Activated CD8-positive, alpha-beta memory T cell treated with anti-CD3 and anti-CD28 coated beads for 36 hours (primary cell): ENCODE measurements around the gene TPI1. TPM values are rescaled to one million over a fixed set of nuclear protein-coding genes. Genes with fewer than 3 reads are reported as not detected.

Experiments
- CTCF ChIA-PET: fragments of 350-600 bp; sonication (Branson Sonifier 250); formaldehyde crosslinking; loops from one replicate; lab custom pipeline; 2021; ENCODE audit warnings: antibody characterized with exemption; lab: Charles Lee
- POLR2A ChIA-PET: fragments of 350-600 bp; sonication (Branson Sonifier 250); formaldehyde crosslinking; loops from one replicate; lab custom pipeline; 2021; ENCODE audit warnings: antibody characterized with exemption; lab: Charles Lee
- total RNA-seq, 2 experiments: library from RNA; stranded (reverse); gene quantifications; one replicate each; pipeline ENCODE4 v1.2.3, GENCODE V29; 2021

The TPI1 gene
- total RNA-seq, 2 experiments from 2014 or later, result 1,928 to 1,984 TPM

GRCh38 chr12:6852651-6853354 is 14.5 kb upstream of the TPI1 start:
- CTCF ChIA-PET, result interaction anchor here (1.0 to 5.1 kb wide), 11 partner anchors 9 to 129 kb away, joined by 3 to 63 read pairs (median 5); partner anchors contain the start of genes COPS7A, PTMS, SPSB2 and TPI1
- POLR2A ChIA-PET, result interaction anchor here (0.7 to 5.0 kb wide), 10 partner anchors 10 to 165 kb away, joined by 3 to 49 read pairs (median 8); partner anchors contain the start of genes COPS7A, MLF2, SPSB2 and TPI1

GRCh38 chr12:6853626-6854025 is 13.7 kb upstream of the TPI1 start:
- POLR2A ChIA-PET, result interaction anchor here (1.2 to 5.0 kb wide), 5 partner anchors 15 to 166 kb away, joined by 3 to 49 read pairs (median 10); partner anchors contain the start of genes COPS7A, SPSB2 and TPI1
- CTCF ChIA-PET, result interaction anchor here (1.0 to 5.1 kb wide), 8 partner anchors 8 to 130 kb away, joined by 3 to 63 read pairs (median 7); partner anchors contain the start of genes COPS7A, PTMS, SPSB2 and TPI1

- POLR2A ChIA-PET, result interaction anchor here (4.0 to 5.0 kb wide), 2 partner anchors 14 to 19 kb away, joined by 41 to 49 read pairs; partner anchors contain the start of genes SPSB2 and TPI1
Measured at GRCh38 chr12:6854036-6854435, 13.3 kb upstream of the TPI1 start.

GRCh38 chr12:6855322-6855721 is 12.0 kb upstream of the TPI1 start:
- CTCF ChIA-PET, result interaction anchor here (0.7 to 4.9 kb wide), 3 partner anchors 12 to 20 kb away, joined by 3 to 63 read pairs (median 7); partner anchors contain the start of gene TPI1
- POLR2A ChIA-PET, result interaction anchor here (5.0 kb wide), 1 partner anchor 13 kb away, joined by 49 read pairs; the partner anchor contains the start of gene TPI1

More at GRCh38 chr12:6854036-6854435, 13.3 kb upstream of the TPI1 start:
- CTCF ChIA-PET, result interaction anchor here (1.6 to 5.1 kb wide), 5 partner anchors 8 to 130 kb away, joined by 4 to 63 read pairs (median 7); partner anchors contain the start of genes COPS7A and TPI1

GRCh38 chr12:6858799-6859198 is 8.5 kb upstream of the TPI1 start:
- CTCF ChIA-PET, result interaction anchor here (1.0 to 1.5 kb wide), 2 partner anchors 11 to 33 kb away, joined by 3 read pairs; no protein-coding TSS in a partner anchor
- POLR2A ChIA-PET, result interaction anchor here (0.9 kb wide), 1 partner anchor 13 kb away, joined by 3 read pairs; no protein-coding TSS in a partner anchor

GRCh38 chr12:6860116-6860515 is 7.2 kb upstream of the TPI1 start:
- CTCF ChIA-PET, result interaction anchor here (1.5 kb wide), 1 partner anchor 34 kb away, joined by 3 read pairs; no protein-coding TSS in a partner anchor
- POLR2A ChIA-PET, result no interaction called here

GRCh38 chr12:6860942-6861341 is 6.4 kb upstream of the TPI1 start:
- ChIA-PET CTCF (interaction anchor here (1.2 to 1.4 kb wide), 3 partner anchors 8 to 11 kb away, joined by 5 to 7 read pairs (median 5); no protein-coding TSS in a partner anchor), POLR2A (no interaction called here)

GRCh38 chr12:6861391-6861790 is 5.9 kb upstream of the TPI1 start:
- POLR2A ChIA-PET, result no interaction called here
- CTCF ChIA-PET, result interaction anchor here (1.2 to 1.4 kb wide), 3 partner anchors 8 to 11 kb away, joined by 5 to 7 read pairs (median 5); no protein-coding TSS in a partner anchor

GRCh38 chr12:6863033-6863432 is 4.3 kb upstream of the TPI1 start:
- CTCF ChIA-PET, result interaction anchor here (0.9 to 7.9 kb wide), 2 partner anchors 9 to 10 kb away, joined by 6 to 63 read pairs; partner anchors contain the start of genes CDCA3 and USP5
- POLR2A ChIA-PET, result no interaction called here

GRCh38 chr12:6863586-6864321 is 3.6 kb upstream of the TPI1 start:
- ChIA-PET POLR2A (interaction anchor here (0.7 to 1.6 kb wide), 2 partner anchors 13 to 789 kb away, joined by 3 read pairs; partner anchors contain the start of gene CDCA3), CTCF (interaction anchor here (0.9 to 7.9 kb wide), 4 partner anchors 8 to 27 kb away, joined by 3 to 63 read pairs (median 4); partner anchors contain the start of genes CDCA3 and USP5)

- CTCF ChIA-PET, result interaction anchor here (1.9 to 7.9 kb wide), 2 partner anchors 12 to 99 kb away, joined by 4 to 63 read pairs; partner anchors contain the start of genes CDCA3, PTMS and USP5
Measured at GRCh38 chr12:6865307-6865706, 2.0 kb upstream of the TPI1 start.

GRCh38 chr12:6866163-6866919 is 990 bp upstream of the TPI1 start:
- ChIA-PET CTCF (interaction anchor here (1.2 to 7.9 kb wide), 6 partner anchors 13 to 114 kb away, joined by 3 to 63 read pairs (median 4); partner anchors contain the start of genes CDCA3, PTMS and USP5), POLR2A (interaction anchor here (0.6 to 4.8 kb wide), 6 partner anchors 13 to 123 kb away, joined by 3 to 49 read pairs (median 4); partner anchors contain the start of genes CDCA3, MLF2 and USP5)

More at GRCh38 chr12:6865307-6865706, 2.0 kb upstream of the TPI1 start:
- POLR2A ChIA-PET, result interaction anchor here (0.9 to 1.6 kb wide), 2 partner anchors 13 to 14 kb away, joined by 3 to 4 read pairs; partner anchors contain the start of gene CDCA3

GRCh38 chr12:6866920-6867412 is 365 bp upstream of the TPI1 start:
- CTCF ChIA-PET, result interaction anchor here (1.2 to 7.9 kb wide), 6 partner anchors 12 to 115 kb away, joined by 3 to 63 read pairs (median 4); partner anchors contain the start of genes CDCA3, PTMS and USP5
- POLR2A ChIA-PET, result interaction anchor here (0.6 to 4.8 kb wide), 12 partner anchors 9 to 374 kb away, joined by 3 to 49 read pairs (median 3); partner anchors contain the start of genes CDCA3, MLF2, MRPL51 and USP5

- ChIA-PET POLR2A (interaction anchor here (0.7 to 4.8 kb wide), 6 partner anchors 15 to 375 kb away, joined by 3 to 49 read pairs (median 3); partner anchors contain the start of genes CDCA3, MRPL51 and USP5), CTCF (interaction anchor here (0.6 to 7.9 kb wide), 7 partner anchors 15 to 125 kb away, joined by 3 to 63 read pairs (median 5); partner anchors contain the start of genes CDCA3 and USP5)
Measured at GRCh38 chr12:6868211-6869048, 1.1 kb downstream of the TPI1 start.
